GM12878 (cell line): ENCODE results near the gene EXOC4. TPM values are rescaled to one million over a fixed set of nuclear protein-coding genes. Genes with fewer than 3 reads are reported as not detected.

ENCODE experiments used
- ATAC-seq: fragments of 200-7000 bp; cut with Tn5 transposase; 3 replicates; pipeline ENCODE4 v1.9.1; 2020; ENCODE audit warnings: mild to moderate bottlenecking, moderate library complexity
- BruUV-seq: library from RNA; stranded (reverse); fragments of 400-500 nt; replicated peaks from 2 replicates; lab custom pipeline; 2021; lab: Mats Ljungman, UMichigan
- CTCF ChIA-PET: fragments of 300-600 bp; sonication (Branson Sonifier 250); formaldehyde crosslinking; extraction: SDS; loops from one replicate; lab custom pipeline; 2021; ENCODE audit warnings: inconsistent platforms; lab: Yijun Ruan, JAX
- POLR2A ChIA-PET: fragments of 350-600 bp; formaldehyde crosslinking; extraction: SDS; loops from one replicate; lab custom pipeline; 2021; ENCODE audit warnings: inconsistent platforms; lab: Charles Lee
- RAD21 ChIA-PET: fragments of 300-600 bp; sonication (Branson Sonifier 250); formaldehyde crosslinking; loops from one replicate; lab custom pipeline; 2023; ENCODE audit warnings: antibody characterized with exemption; ENCODE audit not compliant: unreplicated experiment; lab: Charles Lee
- SMC1A ChIA-PET: fragments of 300-600 bp; sonication (Branson Sonifier 250); formaldehyde crosslinking; loops from one replicate; lab custom pipeline; 2023; ENCODE audit not compliant: unreplicated experiment, uncharacterized antibody; lab: Charles Lee
- DNase-seq: peaks from one replicate; pipeline ENCODE4 v3.0.0-alpha.2; 2011; ENCODE audit warnings: low read depth, low spot score
- FAIRE-seq: peaks from 3 replicates; lab custom pipeline; 2011; peaks lifted over from hg19 to GRCh38; lab: Jason Lieb, UNC
- H2AFZ ChIP-seq: 2 replicates; pipeline ENCODE4 v1.6.0; 2011; ENCODE audit warnings: low read depth, low read length, control low read depth; ENCODE audit not compliant: control insufficient read depth
- H3K27ac ChIP-seq: 2 replicates; pipeline ENCODE4 v1.5.1; 2011; ENCODE audit warnings: control low read depth; ENCODE audit not compliant: control insufficient read depth, insufficient read depth
- H3K27me3 ChIP-seq, 2 experiments: replicated peaks in 1 of 2; 2 replicates each; pipeline versions ENCODE4 v1.6.0 to v1.6.1; 2011; ENCODE audit warnings: low read length in 1 of 2; ENCODE audit not compliant: control insufficient read depth in 2 of 2, insufficient read depth in 2 of 2
- H3K36me3 ChIP-seq, 2 experiments: 2 replicates each; pipeline ENCODE4 v1.5.1; 2011; ENCODE audit warnings: low read length in 1 of 2; ENCODE audit not compliant: control insufficient read depth in 2 of 2, insufficient read depth in 2 of 2
- H3K4me1 ChIP-seq: 2 replicates; pipeline ENCODE4 v1.6.1; 2011; ENCODE audit warnings: mild to moderate bottlenecking, low read length, moderate library complexity, mixed read lengths; ENCODE audit not compliant: control insufficient read depth, insufficient read depth
- H3K4me2 ChIP-seq: 2 replicates; pipeline ENCODE4 v1.6.0; 2011; ENCODE audit warnings: control low read depth; ENCODE audit not compliant: control insufficient read depth, insufficient read depth
- H3K4me3 ChIP-seq: fragments of 200-600 bp; sonication (generic); 2 replicates; pipeline ENCODE4 v1.5.1; 2016
- H3K79me2 ChIP-seq: 2 replicates; pipeline ENCODE4 v1.6.0; 2011; ENCODE audit warnings: low read length; ENCODE audit not compliant: control insufficient read depth, insufficient read depth
- H3K9ac ChIP-seq: 2 replicates; pipeline ENCODE4 v1.8.0; 2011; ENCODE audit warnings: low read length, control low read depth, mixed read lengths; ENCODE audit not compliant: control insufficient read depth, insufficient read depth
- H3K9me3 ChIP-seq: replicated peaks from 3 replicates; pipeline ENCODE4 v1.5.1; 2011; ENCODE audit warnings: mild to moderate bottlenecking, low read length; ENCODE audit not compliant: control insufficient read depth, insufficient read depth
- H4K20me1 ChIP-seq: 2 replicates; pipeline ENCODE4 v1.6.0; 2011; ENCODE audit not compliant: control insufficient read depth, insufficient read depth
- ATF7 ChIP-seq: fragments of 450-650 bp; IDR thresholded peaks from 2 replicates; pipeline ENCODE4 v1.6.1; 2016; ENCODE audit warnings: low read depth, mild to moderate bottlenecking
- CHD1 ChIP-seq: IDR thresholded peaks from 2 replicates; pipeline ENCODE4 v1.6.1; 2012; ENCODE audit warnings: low read depth, low read length, improper control_type of control experiment
- CHD2 ChIP-seq: IDR thresholded peaks from 2 replicates; pipeline ENCODE4 v1.6.1; 2011; ENCODE audit warnings: low read depth, low read length, improper control_type of control experiment, borderline replicate concordance
- EGR1 ChIP-seq, 2 experiments: IDR thresholded peaks; 1 replicate in 1 of 2; 2 replicates in 1 of 2; pipeline ENCODE4 v1.6.1; 2011 to 2012; ENCODE audit warnings: low read depth in 2 of 2, low read length in 2 of 2, borderline replicate concordance in 1 of 2, mild to moderate bottlenecking in 1 of 2, moderate library complexity in 1 of 2
- NR2F1 ChIP-seq: fragments of 450-650 bp; conservative IDR thresholded peaks from 2 replicates; pipeline ENCODE4 v1.6.1; 2017; ENCODE audit warnings: mild to moderate bottlenecking
- RAD51 ChIP-seq: fragments of 450-650 bp; IDR thresholded peaks from 2 replicates; pipeline ENCODE4 v1.6.1; 2016; ENCODE audit warnings: moderate library complexity, mild to moderate bottlenecking, inconsistent platforms
- TCF12 ChIP-seq: IDR thresholded peaks from 2 replicates; pipeline ENCODE4 v1.6.1; 2011; ENCODE audit warnings: low read depth, mild to moderate bottlenecking, low read length
- YBX1 ChIP-seq: fragments of 450-650 bp; IDR thresholded peaks from 2 replicates; pipeline ENCODE4 v1.6.1; 2016; ENCODE audit warnings: antibody characterized with exemption
- ZNF24 ChIP-seq: fragments of 450-650 bp; IDR thresholded peaks from 2 replicates; pipeline ENCODE4 v1.6.1; 2017; ENCODE audit warnings: antibody characterized with exemption, mild to moderate bottlenecking
- WGBS: methylation state at CpG from one replicate; pipeline ENCODE4 v1.1.6; 2016; ENCODE audit warnings: low lambda C conversion rate; ENCODE audit not compliant: insufficient replicate concordance, insufficient coverage; ENCODE audit errors: missing lambda C conversion rate; 5-methylcytosine and 5-hydroxymethylcytosine counted together
- in situ Hi-C: fragments of 300-500 bp; cut with MboI; formaldehyde crosslinking; loops from 9 replicates; pipeline ENCODE4 v1.14.3; 2018; ENCODE audit warnings: mixed read lengths
- intact Hi-C: fragments of 100-400 bp; cut with micrococcal nuclease; formaldehyde crosslinking; loops from one replicate; pipeline ENCODE4 v1.14.2; 2022; ENCODE audit not compliant: unreplicated experiment
- polyA plus RNA-seq, 11 experiments: library from polyadenylated mRNA; depleted of rRNA in 4 of 11; unstranded in 6 of 11; stranded (reverse) in 5 of 11; fragments of >200 nt; fragmentation: Nextera tagmentation in 4 of 11; fragmentation: Illumina TruSeq in 1 of 11; extraction: Ambion mirVana in 4 of 11; extraction: Trizol in 1 of 11; gene quantifications; 1 replicate in 1 of 11; 2 replicates in 10 of 11; pipeline versions ENCODE4 v1.2.1 to v1.2.3, GENCODE V29; 2011 to 2016; ENCODE audit warnings: inconsistent platforms in 2 of 11, missing spikeins in 2 of 11, low read depth in 1 of 11
- total RNA-seq, 4 experiments: library from RNA; depleted of rRNA in 3 of 4; stranded (reverse); fragments of >200 nt in 3 of 4; fragmentation: Illumina TruSeq in 1 of 4; extraction: Trizol in 1 of 4; gene quantifications; 2 replicates each; pipeline versions ENCODE4 v1.2.1 to v1.2.3, GENCODE V29; 2013 to 2021
- TF ChIP-seq, protein P1 (sequence below): fragments of 450-650 bp; IDR thresholded peaks from 2 replicates; pipeline ENCODE4 v1.6.1; 2017; ENCODE audit warnings: mild to moderate bottlenecking, moderate library complexity
- TF ChIP-seq, protein P2 (sequence below): fragments of 450-650 bp; IDR thresholded peaks from 2 replicates; pipeline ENCODE4 v1.6.1; 2016; ENCODE audit warnings: mild to moderate bottlenecking, moderate library complexity, borderline replicate concordance

EXOC4 gene
- total and polyA plus RNA-seq, 10 of the 15 experiments (the other 5 are each of a cell fraction or from before 2014, with no cell fraction given) = 13.2 to 44.5 (median 29.6) TPM

DNA sequence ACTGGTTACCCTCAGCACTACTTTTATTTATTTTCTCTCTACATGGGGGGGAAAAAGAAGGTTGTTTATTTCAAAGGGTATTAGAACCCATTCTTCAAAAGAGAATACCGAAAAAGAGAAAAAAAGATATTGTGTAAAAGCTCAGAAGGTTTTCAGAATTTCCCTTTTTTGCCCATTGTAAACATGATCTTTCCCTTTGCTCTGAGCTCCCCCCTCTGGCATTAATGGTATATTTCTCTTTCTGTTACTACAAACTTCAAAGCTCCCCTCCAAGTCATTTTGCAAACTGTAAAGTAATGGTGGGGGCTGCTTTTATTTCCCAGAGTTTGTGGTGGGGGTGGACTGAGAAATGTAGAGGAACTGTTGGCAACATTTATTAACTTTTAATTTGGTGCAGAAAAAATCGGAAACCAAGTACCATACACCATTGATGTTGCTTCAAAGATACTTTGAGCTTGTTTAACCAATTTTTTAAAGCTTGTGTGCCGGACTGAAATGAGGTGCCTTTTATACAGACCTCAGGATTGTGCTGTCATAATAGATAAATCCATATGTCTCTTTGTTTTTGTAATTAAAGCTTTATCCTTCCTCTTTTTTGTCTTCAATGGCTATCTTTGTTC lies 181.5 kb downstream of the EXOC4 start (continued):
- TF ChIP-seq, protein P1, sequence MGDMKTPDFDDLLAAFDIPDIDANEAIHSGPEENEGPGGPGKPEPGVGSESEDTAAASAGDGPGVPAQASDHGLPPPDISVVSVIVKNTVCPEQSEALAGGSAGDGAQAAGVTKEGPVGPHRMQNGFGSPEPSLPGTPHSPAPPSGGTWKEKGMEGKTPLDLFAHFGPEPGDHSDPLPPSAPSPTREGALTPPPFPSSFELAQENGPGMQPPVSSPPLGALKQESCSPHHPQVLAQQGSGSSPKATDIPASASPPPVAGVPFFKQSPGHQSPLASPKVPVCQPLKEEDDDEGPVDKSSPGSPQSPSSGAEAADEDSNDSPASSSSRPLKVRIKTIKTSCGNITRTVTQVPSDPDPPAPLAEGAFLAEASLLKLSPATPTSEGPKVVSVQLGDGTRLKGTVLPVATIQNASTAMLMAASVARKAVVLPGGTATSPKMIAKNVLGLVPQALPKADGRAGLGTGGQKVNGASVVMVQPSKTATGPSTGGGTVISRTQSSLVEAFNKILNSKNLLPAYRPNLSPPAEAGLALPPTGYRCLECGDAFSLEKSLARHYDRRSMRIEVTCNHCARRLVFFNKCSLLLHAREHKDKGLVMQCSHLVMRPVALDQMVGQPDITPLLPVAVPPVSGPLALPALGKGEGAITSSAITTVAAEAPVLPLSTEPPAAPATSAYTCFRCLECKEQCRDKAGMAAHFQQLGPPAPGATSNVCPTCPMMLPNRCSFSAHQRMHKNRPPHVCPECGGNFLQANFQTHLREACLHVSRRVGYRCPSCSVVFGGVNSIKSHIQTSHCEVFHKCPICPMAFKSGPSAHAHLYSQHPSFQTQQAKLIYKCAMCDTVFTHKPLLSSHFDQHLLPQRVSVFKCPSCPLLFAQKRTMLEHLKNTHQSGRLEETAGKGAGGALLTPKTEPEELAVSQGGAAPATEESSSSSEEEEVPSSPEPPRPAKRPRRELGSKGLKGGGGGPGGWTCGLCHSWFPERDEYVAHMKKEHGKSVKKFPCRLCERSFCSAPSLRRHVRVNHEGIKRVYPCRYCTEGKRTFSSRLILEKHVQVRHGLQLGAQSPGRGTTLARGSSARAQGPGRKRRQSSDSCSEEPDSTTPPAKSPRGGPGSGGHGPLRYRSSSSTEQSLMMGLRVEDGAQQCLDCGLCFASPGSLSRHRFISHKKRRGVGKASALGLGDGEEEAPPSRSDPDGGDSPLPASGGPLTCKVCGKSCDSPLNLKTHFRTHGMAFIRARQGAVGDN = no peak
- TF ChIP-seq EGR1 (IDR thresholded peaks at IDR 0.05; ENCODE audit: borderline replicate concordance in 1 of 2, low read depth in 2 of 2, low read length in 2 of 2) = no peak
- no peak for TF ChIP-seq ZNF24
- TF ChIP-seq CHD2 = no peak
- no peak for TF ChIP-seq TCF12
- TF ChIP-seq YBX1 = no peak

DNA sequence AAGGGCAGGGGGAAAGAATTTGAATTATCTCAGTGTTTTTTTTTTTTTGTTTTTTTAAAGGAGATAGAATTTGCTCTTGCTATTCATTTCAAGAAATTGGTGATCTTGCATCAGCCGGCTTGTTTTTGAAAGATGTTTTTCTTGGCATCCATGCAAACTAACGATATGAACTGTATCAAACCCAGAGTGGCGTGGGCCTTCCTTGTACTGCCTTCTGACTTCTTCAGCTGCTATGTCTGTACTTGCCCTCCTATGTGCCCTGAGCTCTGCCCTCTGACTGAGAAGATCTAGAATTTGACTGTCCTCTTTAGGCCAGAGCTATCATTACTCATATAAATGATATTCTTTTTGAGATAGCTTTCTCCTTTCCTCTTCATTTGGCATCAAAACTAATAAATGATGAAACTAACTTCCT lies 183.1 kb downstream of the EXOC4 start:
- DNase-seq (no peak), ATAC-seq (no peak), FAIRE-seq (no peak)
- POLR2A ChIA-PET = no interaction called here
- 80% methylated on average over 3 of the region's 3 CpGs for WGBS
- CTCF ChIA-PET = interaction anchor here (0.7 to 4.6 kb wide), 3 partner anchors 16 to 1781 kb away, joined by 3 to 25 read pairs (median 5); no protein-coding TSS in a partner anchor
- Histone ChIP-seq H3K27me3 (no peaks in the 10 kb centered on the region), H3K4me3 (no peak overlapping the region), H3K36me3 (no peaks in the 10 kb centered on the region), H3K79me2 (no peaks in the 10 kb centered on the region), H2AFZ (no peak overlapping the region), H3K4me1 (no peaks in the 10 kb centered on the region), H3K4me2 (no peak overlapping the region), H3K9me3 (no peaks in the 10 kb centered on the region), H4K20me1 (no peaks in the 10 kb centered on the region), H3K27ac (no peak overlapping the region), H3K9ac (no peak overlapping the region)
- SMC1A ChIA-PET = interaction anchor here (1.1 to 2.1 kb wide), 2 partner anchors 13 to 92 kb away, joined by 3 to 7 read pairs; no protein-coding TSS in a partner anchor
- BruUV-seq = no TSS peak
- in situ Hi-C loops (loop anchor here (25.0 kb wide), 1 partner anchor 1124 kb away; no protein-coding TSS in a partner anchor), intact Hi-C loops (no loop called here)
- RAD21 ChIA-PET = no interaction called here
- TF ChIP-seq, protein P2, sequence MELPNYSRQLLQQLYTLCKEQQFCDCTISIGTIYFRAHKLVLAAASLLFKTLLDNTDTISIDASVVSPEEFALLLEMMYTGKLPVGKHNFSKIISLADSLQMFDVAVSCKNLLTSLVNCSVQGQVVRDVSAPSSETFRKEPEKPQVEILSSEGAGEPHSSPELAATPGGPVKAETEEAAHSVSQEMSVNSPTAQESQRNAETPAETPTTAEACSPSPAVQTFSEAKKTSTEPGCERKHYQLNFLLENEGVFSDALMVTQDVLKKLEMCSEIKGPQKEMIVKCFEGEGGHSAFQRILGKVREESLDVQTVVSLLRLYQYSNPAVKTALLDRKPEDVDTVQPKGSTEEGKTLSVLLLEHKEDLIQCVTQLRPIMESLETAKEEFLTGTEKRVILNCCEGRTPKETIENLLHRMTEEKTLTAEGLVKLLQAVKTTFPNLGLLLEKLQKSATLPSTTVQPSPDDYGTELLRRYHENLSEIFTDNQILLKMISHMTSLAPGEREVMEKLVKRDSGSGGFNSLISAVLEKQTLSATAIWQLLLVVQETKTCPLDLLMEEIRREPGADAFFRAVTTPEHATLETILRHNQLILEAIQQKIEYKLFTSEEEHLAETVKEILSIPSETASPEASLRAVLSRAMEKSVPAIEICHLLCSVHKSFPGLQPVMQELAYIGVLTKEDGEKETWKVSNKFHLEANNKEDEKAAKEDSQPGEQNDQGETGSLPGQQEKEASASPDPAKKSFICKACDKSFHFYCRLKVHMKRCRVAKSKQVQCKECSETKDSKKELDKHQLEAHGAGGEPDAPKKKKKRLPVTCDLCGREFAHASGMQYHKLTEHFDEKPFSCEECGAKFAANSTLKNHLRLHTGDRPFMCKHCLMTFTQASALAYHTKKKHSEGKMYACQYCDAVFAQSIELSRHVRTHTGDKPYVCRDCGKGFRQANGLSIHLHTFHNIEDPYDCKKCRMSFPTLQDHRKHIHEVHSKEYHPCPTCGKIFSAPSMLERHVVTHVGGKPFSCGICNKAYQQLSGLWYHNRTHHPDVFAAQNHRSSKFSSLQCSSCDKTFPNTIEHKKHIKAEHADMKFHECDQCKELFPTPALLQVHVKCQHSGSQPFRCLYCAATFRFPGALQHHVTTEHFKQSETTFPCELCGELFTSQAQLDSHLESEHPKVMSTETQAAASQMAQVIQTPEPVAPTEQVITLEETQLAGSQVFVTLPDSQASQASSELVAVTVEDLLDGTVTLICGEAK = no peak
- TF ChIP-seq RAD51 = no peak
- no peak for TF ChIP-seq NR2F1
- no peak for TF ChIP-seq ATF7
- TF ChIP-seq CHD1 = no peak
